GM12874 (cell line): ENCODE data around the gene GRAMD1A.

Experiments used
- TF ChIP-seq, protein P1 (sequence below): IDR thresholded peaks from 2 replicates; pipeline ENCODE4 v1.5.1; 2011; ENCODE audit warnings: low read depth, mild to moderate bottlenecking, control low read depth, low read length, moderate library complexity; ENCODE audit not compliant: insufficient read depth

The GRAMD1A gene

DNA sequence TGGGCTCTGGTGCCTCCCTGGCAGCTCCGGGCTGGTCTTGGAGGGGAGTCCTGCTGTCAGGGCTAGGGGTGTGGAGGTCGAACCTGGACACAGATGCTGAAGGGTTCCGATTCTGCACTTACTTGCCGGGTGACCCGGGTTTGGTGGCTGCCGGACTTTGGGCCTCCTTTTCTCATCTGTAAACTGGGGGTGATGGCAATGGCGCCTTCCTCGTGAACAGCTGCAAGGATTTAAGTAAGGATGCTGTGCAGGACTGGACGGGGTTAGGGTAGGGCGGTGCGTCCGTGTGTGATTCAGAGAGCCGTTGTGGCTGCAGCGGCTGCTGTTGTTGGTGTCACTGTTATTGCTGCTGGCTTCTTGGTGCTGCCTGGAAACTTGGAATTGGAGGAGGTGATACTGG is 43.8 kb downstream of the GRAMD1A start:
- TF ChIP-seq, protein P1, sequence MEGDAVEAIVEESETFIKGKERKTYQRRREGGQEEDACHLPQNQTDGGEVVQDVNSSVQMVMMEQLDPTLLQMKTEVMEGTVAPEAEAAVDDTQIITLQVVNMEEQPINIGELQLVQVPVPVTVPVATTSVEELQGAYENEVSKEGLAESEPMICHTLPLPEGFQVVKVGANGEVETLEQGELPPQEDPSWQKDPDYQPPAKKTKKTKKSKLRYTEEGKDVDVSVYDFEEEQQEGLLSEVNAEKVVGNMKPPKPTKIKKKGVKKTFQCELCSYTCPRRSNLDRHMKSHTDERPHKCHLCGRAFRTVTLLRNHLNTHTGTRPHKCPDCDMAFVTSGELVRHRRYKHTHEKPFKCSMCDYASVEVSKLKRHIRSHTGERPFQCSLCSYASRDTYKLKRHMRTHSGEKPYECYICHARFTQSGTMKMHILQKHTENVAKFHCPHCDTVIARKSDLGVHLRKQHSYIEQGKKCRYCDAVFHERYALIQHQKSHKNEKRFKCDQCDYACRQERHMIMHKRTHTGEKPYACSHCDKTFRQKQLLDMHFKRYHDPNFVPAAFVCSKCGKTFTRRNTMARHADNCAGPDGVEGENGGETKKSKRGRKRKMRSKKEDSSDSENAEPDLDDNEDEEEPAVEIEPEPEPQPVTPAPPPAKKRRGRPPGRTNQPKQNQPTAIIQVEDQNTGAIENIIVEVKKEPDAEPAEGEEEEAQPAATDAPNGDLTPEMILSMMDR, result no peak

DNA sequence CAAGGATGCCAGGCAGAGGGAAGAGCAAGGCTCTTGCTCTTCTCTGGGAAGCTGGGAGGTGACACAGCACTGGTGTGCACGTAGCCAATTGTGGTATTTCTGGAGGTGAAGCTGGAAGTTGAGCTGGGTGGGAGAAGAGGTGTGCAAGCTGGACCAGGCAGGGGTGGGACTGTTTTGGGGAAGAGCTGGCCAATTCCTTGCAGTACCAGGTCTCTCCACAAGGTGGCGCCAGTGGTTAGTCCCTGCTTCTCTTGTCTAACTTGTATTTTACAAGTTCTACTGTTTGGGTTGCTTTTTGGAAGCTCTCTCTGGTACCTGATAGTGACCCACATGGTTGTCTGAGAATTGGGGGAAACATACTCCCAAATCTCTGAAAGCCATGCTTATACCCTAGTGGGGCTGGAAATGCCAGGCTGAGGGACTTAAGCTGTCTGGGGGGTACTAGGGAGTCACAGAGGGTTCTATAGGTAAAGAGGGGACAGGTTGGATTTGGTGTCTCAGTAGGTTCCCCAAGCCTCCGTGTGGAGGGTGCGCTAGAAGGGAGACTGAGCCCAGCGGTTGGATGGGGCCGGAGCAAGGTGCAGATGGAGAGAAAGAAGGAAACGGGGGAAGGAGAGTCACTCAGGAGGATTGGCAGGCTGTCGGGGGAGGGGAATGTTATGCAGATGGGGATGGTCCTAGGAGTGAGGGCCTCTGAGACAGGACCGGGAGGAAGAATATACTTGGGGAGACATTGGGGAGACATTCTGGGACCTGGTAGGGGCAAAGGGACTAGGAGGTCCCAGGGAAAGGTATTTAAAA is 44.4 kb downstream of the GRAMD1A start:
- TF ChIP-seq, protein P1, result peak; percentile 98

DNA sequence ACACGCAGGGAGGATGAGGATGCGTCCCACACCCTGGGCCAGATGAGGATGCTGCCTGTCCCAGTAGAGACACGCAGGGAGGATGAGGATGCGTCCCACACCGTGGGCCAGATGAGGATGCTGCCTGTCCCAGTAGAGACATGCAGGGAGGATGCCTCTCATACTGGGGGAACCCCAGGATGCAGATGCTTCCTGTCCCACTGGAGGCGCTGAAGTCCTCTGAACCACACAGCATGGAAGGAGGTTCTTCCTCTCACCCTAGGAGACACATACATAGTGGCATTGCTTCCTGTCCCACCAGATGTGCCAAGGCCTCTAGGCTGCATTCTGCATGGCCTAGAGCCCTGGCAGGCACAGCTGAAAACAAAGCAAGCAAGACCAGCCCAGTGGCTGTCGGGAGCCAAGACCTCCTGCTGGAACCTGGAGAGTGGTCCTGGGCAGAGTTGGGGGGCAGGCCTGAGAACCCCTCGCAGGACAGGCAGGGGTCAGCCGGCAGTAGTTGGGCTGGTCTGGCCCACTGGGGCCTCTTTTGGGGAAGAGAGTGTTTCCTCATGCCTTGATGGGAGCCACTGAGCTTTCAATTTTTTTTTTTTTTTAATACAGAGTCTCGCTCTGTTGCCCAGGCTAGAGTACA is 45.7 kb downstream of the GRAMD1A start:
- TF ChIP-seq, protein P1, result peak; percentile 62

DNA sequence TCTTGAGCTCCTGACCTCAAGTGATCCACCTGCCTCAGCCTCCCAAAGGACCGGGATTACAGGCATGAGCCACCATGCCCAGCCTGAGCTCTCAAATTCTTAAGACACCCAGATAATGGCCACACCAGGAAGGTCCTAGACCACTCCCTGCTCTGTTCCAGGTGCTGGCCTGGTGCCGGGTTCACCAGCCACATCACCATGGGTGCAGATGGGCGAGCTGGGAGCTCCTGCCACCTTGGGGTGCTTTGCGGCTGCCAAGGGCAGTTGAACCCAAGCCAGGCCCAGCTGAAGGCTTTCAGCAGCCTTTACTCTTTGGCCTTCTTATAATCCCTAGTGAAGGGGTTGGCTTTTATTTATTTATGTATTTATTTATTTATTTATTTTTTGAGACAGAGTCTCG is 46.3 kb downstream of the GRAMD1A start:
- TF ChIP-seq, protein P1, result no peak

DNA sequence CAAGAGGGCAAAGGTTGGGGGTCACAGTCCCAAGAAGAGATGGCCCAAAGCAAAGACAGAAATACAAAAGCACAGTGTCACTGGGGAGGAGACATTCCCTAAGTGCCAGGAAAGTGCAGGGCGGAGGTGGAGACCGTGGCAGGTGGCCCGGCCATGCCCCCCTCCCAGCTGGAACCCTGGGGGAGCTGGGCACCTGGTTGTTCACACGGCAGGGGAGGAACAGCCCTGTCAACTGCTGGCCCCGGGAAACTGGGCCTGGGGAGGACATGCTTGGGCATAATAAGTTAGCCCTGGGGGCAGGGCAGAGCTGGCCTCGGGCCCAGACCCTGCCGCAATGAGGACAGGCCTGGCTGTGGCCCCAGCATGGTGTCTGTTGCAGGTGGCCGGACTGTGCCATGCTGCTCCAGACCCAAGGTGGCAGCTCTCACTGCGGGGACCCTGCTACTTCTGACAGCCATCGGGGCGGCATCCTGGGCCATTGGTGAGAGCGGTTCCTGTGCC is 48.8 kb downstream of the GRAMD1A start:
- TF ChIP-seq, protein P1, result no peak

DNA sequence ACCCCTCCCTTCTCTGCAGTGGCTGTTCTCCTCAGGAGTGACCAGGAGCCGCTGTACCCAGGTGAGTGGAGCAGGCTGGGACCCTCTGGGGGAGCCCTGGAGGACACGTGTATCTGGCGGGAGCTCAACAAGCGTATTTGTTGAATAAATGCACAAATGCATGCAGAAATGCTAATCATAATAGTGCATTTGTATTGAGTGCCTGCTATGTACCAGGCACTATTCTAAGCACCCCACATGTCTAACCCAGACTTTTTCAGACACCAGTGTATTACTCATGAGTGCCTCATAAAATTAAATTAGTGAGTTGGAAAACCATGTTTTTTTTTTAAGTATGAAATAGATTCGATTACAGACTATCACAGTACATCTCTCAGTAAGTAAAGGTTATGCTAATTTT is 49.3 kb downstream of the GRAMD1A start:
- TF ChIP-seq, protein P1, result no peak

DNA sequence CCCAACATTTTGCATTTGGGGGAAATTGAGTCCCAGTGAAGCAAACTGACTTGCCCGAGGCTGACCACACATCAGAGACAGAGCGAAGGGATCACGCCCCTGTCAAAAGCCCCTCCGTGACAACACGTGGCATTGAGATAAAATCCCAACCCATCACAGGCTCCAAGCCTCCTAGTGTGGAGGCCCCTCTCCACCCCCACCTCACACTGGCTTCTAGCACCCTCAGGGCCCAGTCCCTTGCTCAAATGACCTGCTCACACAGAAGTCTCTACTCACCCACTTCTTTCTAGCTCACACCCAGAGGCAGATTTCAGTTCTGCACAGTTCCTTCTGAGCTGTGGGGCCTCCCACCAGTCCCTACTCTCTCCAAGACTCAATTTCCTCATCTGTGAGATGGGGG is 51.7 kb downstream of the GRAMD1A start:
- TF ChIP-seq, protein P1, result no peak
